Endodermal cell (in vitro differentiated cells): ENCODE data around the gene DUS2. TPM values are rescaled to one million over a fixed set of nuclear protein-coding genes. Genes with fewer than 3 reads are reported as not detected.

Experiments
- DNase-seq: peaks from one replicate; pipeline ENCODE4 v3.0.0-alpha.2; 2017
- H3K27ac ChIP-seq: 2 replicates; pipeline ENCODE4 v1.5.1; 2013; ENCODE audit warnings: mild to moderate bottlenecking, low read depth, low read length, moderate library complexity
- H3K27me3 ChIP-seq: 2 replicates; pipeline ENCODE4 v1.6.1; 2013; ENCODE audit warnings: mild to moderate bottlenecking, low read length, moderate library complexity; ENCODE audit not compliant: insufficient read depth, control insufficient read depth, poor library complexity, severe bottlenecking
- H3K36me3 ChIP-seq: 2 replicates; pipeline ENCODE4 v1.7.0; 2013; ENCODE audit warnings: mild to moderate bottlenecking, low read length, moderate library complexity; ENCODE audit not compliant: control insufficient read depth, insufficient read depth
- H3K4me1 ChIP-seq: one replicate; pipeline ENCODE4 v1.7.0; 2013; ENCODE audit warnings: low read length; ENCODE audit not compliant: control insufficient read depth, insufficient read depth
- H3K4me3 ChIP-seq: 2 replicates; pipeline ENCODE4 v1.5.1; 2013; ENCODE audit warnings: mild to moderate bottlenecking, low read length, moderate library complexity
- H3K9ac ChIP-seq: 2 replicates; pipeline ENCODE4 v1.6.1; 2013; ENCODE audit warnings: mild to moderate bottlenecking, low read length, moderate library complexity; ENCODE audit not compliant: poor library complexity, severe bottlenecking; ENCODE audit errors: extremely low read depth
- H3K9me3 ChIP-seq: 2 replicates; pipeline ENCODE4 v1.6.1; 2013; ENCODE audit warnings: mild to moderate bottlenecking, low read length, moderate library complexity; ENCODE audit not compliant: control insufficient read depth
- H3K27ac Mint-ChIP-seq: 2 replicates; pipeline ENCODE4 v1.8.0; 2020; ENCODE audit warnings: mixed read lengths
- H3K27me3 Mint-ChIP-seq: 2 replicates; pipeline ENCODE4 v1.8.0; 2021; ENCODE audit warnings: mild to moderate bottlenecking, mixed read lengths; ENCODE audit not compliant: insufficient read depth
- H3K36me3 Mint-ChIP-seq: 2 replicates; pipeline ENCODE4 v1.8.0; 2020; ENCODE audit warnings: low read depth, mixed read lengths
- H3K4me1 Mint-ChIP-seq: 2 replicates; pipeline ENCODE4 v1.8.0; 2020; ENCODE audit warnings: mixed read lengths
- H3K4me3 Mint-ChIP-seq: 2 replicates; pipeline ENCODE4 v1.8.0; 2020; ENCODE audit warnings: mild to moderate bottlenecking, moderate library complexity, mixed read lengths
- H3K9me3 Mint-ChIP-seq: 2 replicates; pipeline ENCODE4 v1.8.0; 2020; ENCODE audit warnings: mild to moderate bottlenecking, mixed read lengths
- WGBS, 2 experiments: methylation state at CpG; one replicate each; pipeline versions ENCODE4 v1.1.5 to v1.1.7; 2013; ENCODE audit warnings: missing lambda C conversion rate in 2 of 2, mixed read lengths in 1 of 2; ENCODE audit not compliant: insufficient coverage in 1 of 2, insufficient read length in 1 of 2; 5-methylcytosine and 5-hydroxymethylcytosine counted together
- total RNA-seq, 2 donors: library from RNA; stranded (reverse); fragmentation: NEBNext Ultra II Directional in 1 of 2; extraction: Animal tissue kit (Norgen Biotek cat#: 25700) in 1 of 2; gene quantifications; 2 replicates in 1 of 2; 3 replicates in 1 of 2; pipeline ENCODE4 v1.2.1, GENCODE V29; 2021
- TF ChIP-seq, protein P1 (sequence below): fragments of 200-600 bp; sonication (generic); conservative IDR thresholded peaks from 2 replicates; pipeline ENCODE4 v1.5.0; 2021; ENCODE audit warnings: antibody characterized with exemption, mild to moderate bottlenecking

Gene DUS2
- total RNA-seq, 2 donors from 2014 or later, result 23.4 to 24.0 TPM

DNA sequence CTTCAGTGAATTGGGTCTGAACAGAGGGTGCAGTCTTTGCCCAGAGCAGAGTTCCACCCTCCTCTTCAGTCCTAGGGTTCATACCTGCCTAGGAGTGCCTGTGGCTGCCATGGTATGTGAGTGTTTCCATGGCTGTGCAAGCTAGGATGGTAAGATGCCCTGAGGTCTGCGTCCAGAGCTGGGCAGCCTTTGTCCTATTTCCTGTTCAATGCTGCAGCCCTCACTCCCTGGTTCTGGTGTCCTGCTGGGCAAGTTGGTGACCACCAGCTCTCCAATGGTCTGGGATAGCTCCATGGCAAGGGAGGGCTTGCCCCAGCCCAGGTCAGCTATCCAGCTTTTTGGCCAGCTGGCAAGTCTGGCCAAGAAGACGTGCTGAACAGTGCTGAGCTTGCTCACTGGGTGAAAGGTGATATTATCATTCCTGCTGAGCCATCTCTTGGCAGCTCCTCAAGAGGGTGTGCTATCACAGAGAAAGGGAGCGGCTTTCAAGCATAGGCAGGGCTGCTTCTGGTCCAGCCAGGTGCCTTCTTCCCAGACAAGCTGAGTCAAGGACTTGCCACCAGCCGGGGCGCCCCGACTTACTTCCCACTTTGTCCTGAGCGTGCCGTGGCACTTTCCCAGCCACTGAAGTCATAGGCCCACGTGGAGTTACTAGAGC lies 49.1 kb downstream of the DUS2 start:
- H3K4me3 Mint-ChIP-seq, result no peak overlapping the region
- H3K9me3 Mint-ChIP-seq, result no peaks in the 10 kb centered on the region
- Histone ChIP-seq H3K27ac (no peak overlapping the region), H3K4me3 (no peak overlapping the region), H3K9me3 (no peaks in the 10 kb centered on the region), H3K9ac (no peak overlapping the region), H3K36me3 (peaks cover 55% of the 10 kb centered on the region), H3K4me1 (no peaks in the 10 kb centered on the region), H3K27me3 (no peaks in the 10 kb centered on the region)
- no peaks in the 10 kb centered on the region for H3K27me3 Mint-ChIP-seq
- 93 to 94% methylated on average over 5 to 9 of the region's 9 CpGs for WGBS, 2 experiments
- DNase-seq, result no peak
- H3K27ac Mint-ChIP-seq, result no peak overlapping the region
- TF ChIP-seq, protein P1, sequence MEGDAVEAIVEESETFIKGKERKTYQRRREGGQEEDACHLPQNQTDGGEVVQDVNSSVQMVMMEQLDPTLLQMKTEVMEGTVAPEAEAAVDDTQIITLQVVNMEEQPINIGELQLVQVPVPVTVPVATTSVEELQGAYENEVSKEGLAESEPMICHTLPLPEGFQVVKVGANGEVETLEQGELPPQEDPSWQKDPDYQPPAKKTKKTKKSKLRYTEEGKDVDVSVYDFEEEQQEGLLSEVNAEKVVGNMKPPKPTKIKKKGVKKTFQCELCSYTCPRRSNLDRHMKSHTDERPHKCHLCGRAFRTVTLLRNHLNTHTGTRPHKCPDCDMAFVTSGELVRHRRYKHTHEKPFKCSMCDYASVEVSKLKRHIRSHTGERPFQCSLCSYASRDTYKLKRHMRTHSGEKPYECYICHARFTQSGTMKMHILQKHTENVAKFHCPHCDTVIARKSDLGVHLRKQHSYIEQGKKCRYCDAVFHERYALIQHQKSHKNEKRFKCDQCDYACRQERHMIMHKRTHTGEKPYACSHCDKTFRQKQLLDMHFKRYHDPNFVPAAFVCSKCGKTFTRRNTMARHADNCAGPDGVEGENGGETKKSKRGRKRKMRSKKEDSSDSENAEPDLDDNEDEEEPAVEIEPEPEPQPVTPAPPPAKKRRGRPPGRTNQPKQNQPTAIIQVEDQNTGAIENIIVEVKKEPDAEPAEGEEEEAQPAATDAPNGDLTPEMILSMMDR, result no peak
- H3K4me1 Mint-ChIP-seq, result no peaks in the 10 kb centered on the region
- peaks cover 50% of the 10 kb centered on the region for H3K36me3 Mint-ChIP-seq

- Mint-ChIP-seq H3K27me3 (no peaks in the 10 kb centered on the region), H3K4me1 (peaks cover under 1% of the 10 kb centered on the region), H3K27ac (no peak overlapping the region), H3K4me3 (no peak overlapping the region), H3K9me3 (no peaks in the 10 kb centered on the region), H3K36me3 (peaks cover 53% of the 10 kb centered on the region)
- H3K36me3 ChIP-seq, result peaks cover 49% of the 10 kb centered on the region
- TF ChIP-seq, protein P1, result no peak
- no peak for DNase-seq
- H3K4me3 ChIP-seq, result no peak overlapping the region
- peaks cover 2% of the 10 kb centered on the region for H3K4me1 ChIP-seq
- H3K27me3 ChIP-seq, result no peaks in the 10 kb centered on the region
- H3K9ac ChIP-seq, result no peak overlapping the region
- no peak overlapping the region for H3K27ac ChIP-seq
- H3K9me3 ChIP-seq, result no peaks in the 10 kb centered on the region
- WGBS, 2 experiments, result 97 to 98% methylated on average over 8 to 9 of the region's 9 CpGs
These were observed 51.0 kb downstream of the DUS2 start for GRCh38 chr16:68073902-68074760.

DNA sequence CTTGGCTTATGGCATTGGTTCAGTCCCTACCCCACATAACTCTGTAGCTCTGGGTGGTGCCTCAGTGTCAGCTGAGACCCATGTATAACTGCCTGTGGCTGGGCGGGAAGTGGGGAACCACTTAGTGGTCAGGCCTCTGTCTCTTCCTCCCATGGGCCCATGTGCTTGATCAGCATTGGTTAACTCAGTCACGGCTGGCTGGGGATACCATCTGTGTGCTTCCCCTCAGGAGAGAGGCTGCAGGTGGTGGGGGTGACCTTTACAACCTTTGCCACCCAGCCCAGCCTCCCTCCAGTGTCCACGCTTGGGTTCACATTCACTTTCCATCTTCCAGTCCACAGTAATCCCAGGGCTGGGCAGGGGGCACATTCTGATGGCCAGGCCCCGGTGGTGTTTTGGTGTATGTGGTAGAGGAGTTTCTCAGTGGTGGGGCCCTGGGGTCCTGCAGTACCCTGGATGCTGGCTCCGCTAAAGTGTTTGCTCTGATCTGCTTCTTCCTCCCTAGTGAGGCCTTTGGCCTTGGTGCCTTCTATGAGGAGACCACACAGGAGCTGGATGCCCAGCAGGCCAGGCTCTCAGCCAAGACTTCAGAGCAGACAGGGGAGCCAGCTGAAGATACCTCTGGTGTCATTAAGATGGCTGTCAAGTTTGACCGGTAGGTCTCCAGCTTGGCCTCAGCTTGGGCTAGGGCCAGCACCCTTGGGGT lies 51.9 kb downstream of the DUS2 start:
- H3K36me3 ChIP-seq, result peaks cover 49% of the 10 kb centered on the region
- H3K36me3 Mint-ChIP-seq, result peaks cover 53% of the 10 kb centered on the region
- peaks cover 7% of the 10 kb centered on the region for H3K4me1 ChIP-seq
- no peak overlapping the region for H3K27ac Mint-ChIP-seq
- WGBS, 2 experiments, result 94 to 96% methylated on average over 3 to 6 of the region's 6 CpGs
- no peak overlapping the region for H3K9ac ChIP-seq
- no peaks in the 10 kb centered on the region for H3K27me3 ChIP-seq
- H3K9me3 ChIP-seq, result no peaks in the 10 kb centered on the region
- no peak for DNase-seq
- H3K4me3 ChIP-seq, result no peak overlapping the region
- peaks cover 8% of the 10 kb centered on the region for H3K4me1 Mint-ChIP-seq
- no peaks in the 10 kb centered on the region for H3K9me3 Mint-ChIP-seq
- no peaks in the 10 kb centered on the region for H3K27me3 Mint-ChIP-seq
- TF ChIP-seq, protein P1, result no peak
- H3K27ac ChIP-seq, result no peak overlapping the region
- no peak overlapping the region for H3K4me3 Mint-ChIP-seq
